SK-MEL-5 (cell line): ENCODE results near the gene ITGA11. TPM values are rescaled to one million over a fixed set of nuclear protein-coding genes. Genes with fewer than 3 reads are reported as not detected.

Experiments used
- DNase-seq: peaks from one replicate; pipeline ENCODE4 v3.0.0-alpha.2; 2016; ENCODE audit warnings: low read depth, low spot score
- in situ Hi-C: cut with HindIII; loops from 2 replicates; pipeline ENCODE4 v1.10.0; 2016; ENCODE audit warnings: low sequenced_read_pairs, high pct_unique_total_duplicates, low pct_unique_long_range_greater_than_20kb
- total RNA-seq: library from RNA; depleted of rRNA; stranded (reverse); fragments of >200 nt; shearing (Covaris generic); gene quantifications from 2 replicates; pipeline ENCODE4 v1.2.3, GENCODE V29; 2014

ITGA11 gene
- total RNA-seq, 1 experiment from 2014 or later = not detected

- no peak for DNase-seq
- in situ Hi-C loops = no loop called here
Observed at GRCh38 chr15:68417051-68417450, 14.9 kb downstream of the ITGA11 start.

GRCh38 chr15:68416158-68416535 is 15.8 kb downstream of the ITGA11 start:
- no peak for DNase-seq

GRCh38 chr15:68415501-68416157 is 16.3 kb downstream of the ITGA11 start:
- in situ Hi-C loops = no loop called here
- DNase-seq = no peak

More at GRCh38 chr15:68416158-68416535, 15.8 kb downstream of the ITGA11 start:
- in situ Hi-C loops = no loop called here

GRCh38 chr15:68415061-68415460 is 16.9 kb downstream of the ITGA11 start:
- DNase-seq = no peak
- in situ Hi-C loops = no loop called here

- in situ Hi-C loops = no loop called here
- DNase-seq = no peak
Observed at GRCh38 chr15:68414591-68414990, 17.4 kb downstream of the ITGA11 start.

GRCh38 chr15:68414206-68414555 is 17.8 kb downstream of the ITGA11 start:
- in situ Hi-C loops = no loop called here
- DNase-seq = no peak

GRCh38 chr15:68413363-68414205 is 18.4 kb downstream of the ITGA11 start:
- no peak for DNase-seq
- in situ Hi-C loops = no loop called here

- in situ Hi-C loops = no loop called here
- no peak for DNase-seq
Observed at GRCh38 chr15:68412218-68412617, 19.7 kb downstream of the ITGA11 start.

- in situ Hi-C loops = no loop called here
- DNase-seq = no peak
Observed at GRCh38 chr15:68411735-68412134, 20.2 kb downstream of the ITGA11 start.

- in situ Hi-C loops = no loop called here
- no peak for DNase-seq
Observed at GRCh38 chr15:68411343-68411675, 20.7 kb downstream of the ITGA11 start.

GRCh38 chr15:68410466-68411342 is 21.3 kb downstream of the ITGA11 start:
- DNase-seq = no peak
- in situ Hi-C loops = no loop called here

GRCh38 chr15:68409736-68410370 is 22.1 kb downstream of the ITGA11 start:
- DNase-seq = no peak
- in situ Hi-C loops = no loop called here

- in situ Hi-C loops = no loop called here
Observed at GRCh38 chr15:68408971-68409370, 23.0 kb downstream of the ITGA11 start.

GRCh38 chr15:68407886-68408881 is 23.8 kb downstream of the ITGA11 start:
- DNase-seq = no peak
- in situ Hi-C loops = no loop called here

More at GRCh38 chr15:68408971-68409370, 23.0 kb downstream of the ITGA11 start:
- no peak for DNase-seq

GRCh38 chr15:68407141-68407885 is 24.6 kb downstream of the ITGA11 start:
- in situ Hi-C loops = no loop called here
- DNase-seq = no peak
